Right ventricle myocardium superior (tissue), 1 donor: ENCODE measurements around the gene ZNF3. TPM values are rescaled to one million over a fixed set of nuclear protein-coding genes. Genes with fewer than 3 reads are reported as not detected.

ENCODE experiments used
- ATAC-seq: fragments of 200-7000 bp; cut with Tn5 transposase; one replicate; pipeline ENCODE4 v1.9.1; 2020; ENCODE audit warnings: mild to moderate bottlenecking; ENCODE audit not compliant: poor library complexity
- DNase-seq: peaks from one replicate; pipeline ENCODE4 v3.0.0-alpha.2; 2020
- intact Hi-C: fragments of 100-400 bp; cut with DNase I; formaldehyde crosslinking; loops from one replicate; pipeline ENCODE4 v1.11.2; 2022
- total RNA-seq: library from RNA; stranded (reverse); fragmentation: NEBNext Ultra II Directional; extraction: Animal tissue kit (Norgen Biotek cat#: 25700); gene quantifications from one replicate; pipeline ENCODE4 v1.2.1, GENCODE V29; 2021
- donor health status: DM: no; HTN: yes; CAD: no; lungs with severe emphysema.

Gene ZNF3
- total RNA-seq, 1 donor from 2014 or later: 12.0 TPM

DNA sequence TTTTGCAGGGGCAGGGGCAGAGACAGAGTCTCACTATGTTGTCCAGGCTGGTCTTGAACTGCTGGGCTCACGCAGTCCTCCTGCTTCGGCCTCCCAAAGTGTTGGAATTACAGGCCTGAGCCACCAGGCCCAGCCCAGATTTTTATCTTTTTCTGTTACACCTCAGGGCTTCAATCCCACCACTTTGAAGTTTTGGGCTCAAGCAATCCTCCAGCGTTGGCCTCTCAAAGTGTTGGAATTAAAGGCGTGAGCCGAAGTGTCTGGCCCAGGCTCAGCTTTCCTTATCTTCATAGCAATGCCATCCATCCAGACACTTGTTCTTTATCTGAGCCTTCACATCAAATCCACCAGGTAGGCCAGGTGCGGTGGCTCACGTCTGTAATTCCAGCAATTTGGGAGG is 33.5 kb upstream of the ZNF3 start:
- ATAC-seq (no peak), DNase-seq (no peak)
- intact Hi-C loops: no loop called here

DNA sequence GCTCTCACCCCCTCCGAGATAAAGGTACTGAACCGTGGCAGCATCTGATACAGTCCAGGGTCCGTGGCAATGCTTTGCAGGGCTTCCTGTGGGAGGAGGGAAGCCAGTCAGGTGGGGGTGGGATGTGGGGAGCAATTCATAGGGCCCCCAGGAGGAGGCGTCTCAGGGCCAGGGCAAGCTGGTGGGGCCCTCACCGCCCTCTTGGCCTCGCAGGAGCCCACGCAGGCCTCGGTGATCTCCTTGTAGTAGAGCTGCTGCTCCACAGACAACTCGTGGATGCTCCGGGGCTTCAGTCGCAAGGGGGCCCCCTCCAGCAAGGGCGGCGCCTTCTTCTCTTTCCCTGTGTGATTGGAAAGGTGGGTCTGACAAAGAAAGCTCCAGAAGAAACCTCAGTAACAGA is 30.4 kb upstream of the ZNF3 start:
- intact Hi-C loops: no loop called here
- ATAC-seq: no peak
- no peak for DNase-seq

DNA sequence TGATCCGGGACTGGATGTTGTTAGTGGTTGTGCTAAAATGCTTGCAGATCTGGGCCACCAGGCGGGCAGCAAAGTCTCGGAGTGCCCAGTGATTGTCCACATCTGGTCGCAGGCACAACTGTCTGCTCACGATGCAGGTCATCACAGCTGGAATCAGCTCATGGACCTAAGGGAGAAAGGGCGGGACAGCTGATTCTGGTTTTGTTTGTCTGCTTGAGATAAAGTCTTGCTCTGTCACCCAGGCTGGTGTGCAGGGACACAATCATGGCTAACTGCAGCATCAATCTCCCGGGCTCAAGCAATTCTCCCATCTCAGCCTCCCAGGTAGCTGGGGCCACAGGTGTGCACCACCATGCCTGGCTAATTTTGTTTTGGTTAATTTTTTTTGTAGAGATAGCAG is 29.6 kb upstream of the ZNF3 start:
- intact Hi-C loops: no loop called here
- no peak for DNase-seq
- ATAC-seq: no peak

DNA sequence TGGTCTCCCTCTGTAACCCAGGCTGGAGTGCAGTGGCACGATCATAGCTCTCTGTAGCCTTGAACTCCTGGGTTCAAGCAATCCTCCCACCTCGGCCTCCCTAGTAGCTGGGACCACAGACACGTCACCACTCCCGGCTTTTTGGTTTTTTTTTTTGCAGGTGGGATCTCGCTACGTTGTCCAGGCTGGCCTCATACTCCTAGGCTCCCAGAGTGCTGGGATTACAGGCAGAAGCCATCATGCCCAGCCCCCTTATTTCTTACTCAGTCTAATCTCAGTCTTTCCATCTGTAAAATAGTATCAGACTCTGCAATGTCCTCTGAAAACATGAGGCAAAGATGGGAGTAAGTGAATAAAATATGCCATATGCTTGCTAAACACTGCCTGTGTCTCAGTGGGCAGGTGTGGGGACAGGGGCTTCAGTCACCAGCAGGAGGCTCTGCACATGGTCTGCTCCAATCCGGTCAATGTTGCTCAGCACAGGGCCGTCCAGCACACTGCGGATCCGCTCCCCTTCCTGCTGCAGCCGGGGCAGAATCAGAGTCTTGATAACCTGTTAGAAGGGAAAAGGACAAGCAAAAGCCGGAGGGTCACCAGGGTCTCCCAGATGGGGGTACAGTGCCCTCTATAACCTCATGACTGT is 28.1 kb upstream of the ZNF3 start:
- no peak for DNase-seq
- ATAC-seq: no peak
- intact Hi-C loops: no loop called here

DNA sequence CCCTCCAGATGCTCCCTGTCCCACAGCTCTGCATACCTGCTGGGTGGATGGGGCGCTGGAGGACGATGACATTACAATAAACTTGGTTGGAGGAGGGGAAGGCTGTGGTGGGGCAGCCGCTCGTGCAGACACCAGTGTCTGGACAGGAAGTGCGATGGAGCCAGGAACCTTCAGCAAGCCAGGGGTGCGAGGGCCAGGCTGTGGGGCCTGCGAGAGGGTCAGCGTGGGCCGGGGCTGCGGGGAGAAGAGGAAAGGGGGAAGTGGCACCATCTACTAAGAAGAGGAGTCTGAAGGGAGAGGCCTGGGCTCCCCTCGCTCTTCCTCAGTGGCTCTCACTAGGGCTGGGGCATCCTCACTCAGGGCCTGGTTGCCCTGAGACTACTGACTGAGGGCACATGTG is 26.4 kb upstream of the ZNF3 start:
- intact Hi-C loops: no loop called here
- ATAC-seq (no peak), DNase-seq (no peak)

DNA sequence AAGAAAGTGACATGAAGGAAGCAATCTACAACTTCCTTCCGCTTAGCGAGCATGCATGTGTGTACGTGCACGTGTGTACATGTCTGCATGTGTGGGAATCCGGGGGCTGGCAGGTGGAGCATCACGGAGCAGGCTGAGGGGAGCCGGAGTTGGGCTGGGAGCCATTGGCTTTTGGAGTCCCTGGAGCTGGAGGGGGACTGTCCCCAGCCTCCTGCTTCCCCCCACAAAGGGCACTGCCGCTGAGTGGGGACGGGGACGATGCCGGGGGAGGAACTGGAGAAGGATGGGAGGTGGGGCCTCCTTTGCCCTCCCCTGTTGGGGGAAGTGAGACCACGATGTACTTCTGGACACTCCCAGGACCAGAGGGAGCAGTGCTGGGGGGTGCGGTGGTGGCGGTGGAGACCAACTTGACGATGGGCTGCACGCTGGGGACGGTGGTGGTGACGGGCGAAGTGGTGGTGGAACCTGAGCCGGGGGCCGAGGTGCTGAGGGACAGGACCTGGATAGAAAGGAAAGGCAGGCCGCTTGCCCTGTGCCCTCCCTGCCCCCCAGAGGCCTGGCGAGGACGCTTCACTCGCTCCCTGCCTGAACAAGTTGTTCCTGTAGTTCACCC is 25.7 kb upstream of the ZNF3 start:
- ATAC-seq (no peak), DNase-seq (no peak)
- intact Hi-C loops: no loop called here

DNA sequence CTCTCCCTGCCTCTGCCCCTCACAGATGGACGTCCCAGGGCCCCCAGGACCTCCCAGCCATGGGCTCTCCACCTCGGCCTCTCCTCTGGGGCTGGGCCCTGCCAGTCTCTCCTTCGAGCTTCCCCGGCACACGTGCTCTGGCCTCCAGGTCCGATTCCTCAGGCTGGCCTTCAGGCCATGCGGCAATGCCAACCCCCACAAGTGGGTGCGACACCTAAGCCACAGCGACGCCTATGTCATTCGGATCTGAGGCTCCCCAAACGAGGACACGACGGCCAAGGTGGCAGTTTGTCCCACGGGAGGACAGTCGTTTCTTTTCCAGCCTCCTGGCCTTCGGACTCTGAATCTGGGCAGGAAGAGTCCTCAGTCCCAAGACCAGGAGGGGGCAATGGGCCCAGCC is 25.1 kb upstream of the ZNF3 start:
- ATAC-seq (no peak), DNase-seq (no peak)
- intact Hi-C loops: no loop called here

DNA sequence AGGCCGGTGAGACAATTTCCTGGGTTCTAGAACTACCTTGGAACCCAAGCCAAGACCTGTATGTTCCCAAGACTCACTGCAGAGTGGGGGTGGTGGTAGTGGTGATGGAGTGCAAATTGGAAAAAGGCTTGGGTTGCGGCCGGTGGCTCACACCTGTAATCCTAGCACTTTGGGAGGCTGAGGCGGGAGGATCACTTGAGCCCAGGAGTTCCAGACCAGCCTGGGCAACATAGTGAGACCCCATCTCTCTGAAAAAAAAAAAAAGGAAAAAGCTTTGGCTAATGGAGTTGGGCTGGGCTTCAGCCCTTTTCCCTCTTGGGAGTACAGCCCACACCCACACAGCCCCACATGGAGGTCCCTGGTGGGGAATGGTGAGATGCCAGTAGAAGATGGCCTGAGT is 24.0 kb upstream of the ZNF3 start:
- intact Hi-C loops: no loop called here
- DNase-seq (no peak), ATAC-seq (no peak)

DNA sequence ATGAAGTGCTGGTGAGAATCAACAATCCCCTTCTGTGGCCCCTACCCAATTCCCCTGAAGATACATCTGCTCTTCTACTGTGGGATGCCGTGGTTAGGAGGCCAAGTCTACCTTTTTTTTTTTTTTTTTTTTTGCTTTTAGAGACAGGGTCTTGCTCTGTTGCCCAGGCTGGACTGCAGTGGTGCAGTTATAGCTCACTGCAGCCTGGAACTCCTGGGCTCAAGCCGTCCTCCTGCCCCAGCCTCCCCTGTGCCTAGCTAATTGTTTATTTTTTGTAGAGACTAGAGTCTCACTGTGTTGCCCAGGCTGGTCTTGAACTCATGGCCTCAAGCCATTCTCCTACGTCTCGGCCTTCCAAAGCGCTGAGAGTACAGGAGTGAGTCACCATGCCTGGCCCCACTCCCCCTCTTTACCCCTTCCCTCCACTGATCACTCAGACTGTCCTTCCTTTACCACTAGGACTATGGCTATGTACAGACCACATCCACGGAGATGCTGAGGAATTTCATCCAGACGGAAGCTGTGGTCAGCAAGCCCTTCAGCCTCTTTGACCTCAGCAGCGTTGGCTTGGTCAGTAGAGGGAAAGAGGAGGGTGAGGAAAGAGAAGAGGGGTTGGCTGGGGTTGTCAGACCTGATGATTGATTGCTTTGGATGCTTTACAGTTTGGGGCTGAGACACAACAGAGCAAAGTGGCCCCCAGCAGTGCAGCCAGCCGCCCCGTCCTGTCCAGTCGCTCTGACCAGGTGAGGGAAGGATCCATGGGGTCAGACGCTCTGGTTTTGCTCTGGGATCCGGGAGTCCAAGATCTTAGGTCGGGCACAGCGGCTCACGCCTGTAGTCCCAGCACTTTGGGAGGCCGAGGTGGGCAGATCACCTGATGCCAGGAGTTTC is 21.7 kb upstream of the ZNF3 start:
- intact Hi-C loops: no loop called here
- DNase-seq: no peak
- ATAC-seq: no peak

DNA sequence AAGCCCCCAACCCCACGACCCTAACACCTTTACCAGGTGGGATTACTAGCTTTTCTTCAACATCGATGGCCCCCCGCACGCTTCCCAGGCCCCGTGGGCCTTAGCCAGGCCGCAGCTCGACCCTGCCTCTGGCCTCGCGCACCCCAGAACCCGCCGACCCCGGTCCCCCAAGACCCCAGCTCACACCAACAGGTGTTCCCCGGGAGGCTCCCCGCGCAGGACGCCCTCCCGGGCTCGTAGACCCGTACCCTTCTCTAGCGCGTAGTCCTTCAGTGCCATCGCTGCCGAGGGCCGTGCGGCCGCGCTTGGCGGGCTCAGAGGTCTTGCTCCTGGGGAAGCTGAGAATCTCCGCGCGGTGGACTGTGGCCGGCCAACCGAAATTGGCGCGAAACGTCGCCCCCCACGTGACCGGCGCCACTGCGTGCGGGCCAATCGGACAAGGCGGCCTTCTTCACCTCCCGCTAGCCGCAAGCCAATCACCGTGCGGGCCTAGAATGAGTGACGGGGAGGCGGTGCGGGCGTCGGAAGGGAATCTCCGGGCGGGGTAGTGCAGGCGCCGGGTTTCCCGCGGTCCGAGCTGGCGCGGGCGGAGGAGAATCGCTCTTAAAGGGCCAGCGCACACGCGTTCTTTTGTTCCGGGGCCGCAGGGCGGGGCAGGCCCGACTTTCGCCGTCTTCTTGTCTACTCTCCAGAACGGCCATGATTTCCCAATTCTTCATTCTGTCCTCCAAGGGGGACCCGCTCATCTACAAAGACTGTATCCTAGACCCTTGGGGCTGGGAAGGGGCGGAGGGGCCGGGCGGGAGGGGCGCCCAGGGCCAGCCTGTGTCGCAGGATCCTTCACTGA is 19.7 kb upstream of the ZNF3 start, which contains the start of the genes AP4M1 and MCM7:
Gene AP4M1, plus strand, starts transcription at position 628 of the 847 bp plus-strand sequence. Its CDS starts 72 bp downstream, at position 700.
Gene MCM7, minus strand, starts transcription at position 382 of the 847 bp plus-strand sequence. Its CDS starts 103 bp downstream, at position 279.
- intact Hi-C loops: no loop called here
- peak; percentile 99 for DNase-seq
- ATAC-seq: peak; percentile 96

DNA sequence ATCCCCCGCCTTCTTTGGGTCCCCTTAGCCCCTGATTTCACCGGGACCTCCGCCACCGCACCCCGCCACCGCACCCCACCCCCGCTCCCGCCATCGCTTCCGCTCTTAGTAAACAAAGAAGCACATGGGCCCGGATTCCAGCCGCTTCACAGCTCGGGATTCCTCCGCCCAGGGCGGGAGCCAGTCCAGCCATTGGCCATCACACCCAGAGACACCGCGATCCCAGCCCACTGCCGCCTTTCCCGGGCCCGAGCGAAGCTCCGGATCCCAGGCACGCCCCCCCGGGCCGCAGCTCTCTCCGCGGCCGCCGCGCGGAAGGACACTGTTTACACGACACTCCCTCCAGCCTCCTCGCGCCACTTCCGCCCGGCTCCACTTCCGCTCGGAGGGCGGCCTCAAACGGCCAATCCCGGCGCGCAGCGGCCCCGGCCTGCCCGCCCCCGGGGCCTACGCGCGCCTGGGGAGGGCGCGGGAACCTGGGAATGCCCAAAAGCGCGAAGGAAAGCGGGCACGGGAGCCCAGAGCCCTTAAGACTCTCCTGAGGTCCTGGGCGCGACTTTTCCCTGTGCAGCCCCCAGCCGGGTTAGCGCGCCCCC is 19.0 kb upstream of the ZNF3 start:
- DNase-seq (peak; percentile 94), ATAC-seq (peak; percentile 95)
- intact Hi-C loops: no loop called here

DNA sequence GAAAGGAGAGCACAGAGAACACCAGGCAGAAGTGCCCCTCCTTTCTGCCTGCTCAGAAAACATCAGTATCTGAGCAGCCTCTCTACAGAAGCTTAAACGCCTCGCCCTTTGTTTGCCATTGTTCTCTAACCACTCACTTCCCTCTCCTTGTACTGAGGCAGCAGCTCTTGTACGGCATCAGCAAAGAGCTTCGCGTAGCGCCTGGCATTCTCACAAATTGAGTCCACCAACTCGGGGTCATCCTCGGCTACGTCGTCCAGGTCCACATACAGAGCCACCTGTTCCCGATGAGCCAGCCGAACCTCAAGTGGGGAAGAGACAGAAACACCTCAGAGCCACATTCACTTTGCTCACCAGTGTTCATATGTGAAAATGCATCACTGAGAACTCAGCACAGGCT is 17.9 kb upstream of the ZNF3 start:
- ATAC-seq (no peak), DNase-seq (no peak)
- intact Hi-C loops: no loop called here

DNA sequence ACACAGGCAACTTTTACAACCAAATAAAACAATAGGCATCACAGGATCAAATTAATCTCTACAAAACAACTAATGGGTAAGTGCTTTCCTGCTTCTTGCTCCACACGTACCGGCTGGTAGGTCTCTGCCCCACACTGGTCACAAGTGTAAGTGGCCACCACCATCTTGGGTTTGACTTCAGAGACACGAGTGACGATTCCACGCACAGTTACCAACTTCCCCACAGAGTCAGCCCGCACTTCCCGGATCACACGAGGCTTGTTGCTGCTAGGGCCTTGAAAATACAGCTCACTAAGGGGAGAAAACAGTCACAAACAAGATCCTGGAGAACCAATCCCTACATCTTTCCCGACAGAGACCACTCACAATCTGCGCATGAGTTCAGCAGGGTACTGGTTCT is 17.4 kb upstream of the ZNF3 start:
- DNase-seq (no peak), ATAC-seq (no peak)
- intact Hi-C loops: no loop called here

DNA sequence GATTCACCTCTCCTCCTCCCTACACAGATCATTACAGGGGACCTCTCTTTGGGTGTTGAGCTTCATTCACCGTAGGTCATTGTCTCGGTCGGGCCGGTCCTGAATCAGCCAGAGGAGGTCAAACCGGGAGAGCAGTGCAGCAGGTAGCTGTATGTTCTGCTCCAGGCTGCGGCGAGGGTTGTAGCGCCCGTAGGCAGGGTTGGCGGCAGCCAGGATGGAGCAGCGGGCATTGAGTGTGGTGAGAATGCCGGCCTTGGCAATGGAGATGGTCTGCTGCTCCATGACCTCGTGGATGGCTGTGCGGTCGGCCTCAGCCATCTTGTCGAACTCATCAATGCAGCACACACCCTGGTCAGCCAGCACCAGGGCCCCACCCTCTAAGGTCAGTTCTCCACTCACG is 14.2 kb upstream of the ZNF3 start:
- ATAC-seq (no peak), DNase-seq (no peak)
- intact Hi-C loops: no loop called here

DNA sequence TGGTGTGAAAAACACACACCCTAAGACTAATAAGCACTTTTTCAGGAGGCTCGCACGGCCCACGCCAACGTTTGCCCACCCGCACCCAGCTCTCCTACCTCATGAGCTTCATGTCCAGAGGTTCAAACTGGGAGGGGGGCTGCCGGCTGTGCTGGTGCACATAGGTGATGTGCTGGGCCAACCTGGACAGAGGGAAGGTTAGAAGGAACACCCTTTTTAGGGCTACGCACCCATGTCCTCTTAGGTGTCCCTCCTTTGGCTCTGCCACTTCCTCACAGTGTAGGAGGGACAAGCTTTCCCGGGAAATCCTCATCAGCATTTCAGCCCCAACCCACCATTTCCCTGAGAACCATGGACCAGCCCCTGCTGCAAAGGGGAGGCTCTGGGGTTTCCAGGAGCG is 13.8 kb upstream of the ZNF3 start:
- intact Hi-C loops: no loop called here
- DNase-seq (no peak), ATAC-seq (no peak)

DNA sequence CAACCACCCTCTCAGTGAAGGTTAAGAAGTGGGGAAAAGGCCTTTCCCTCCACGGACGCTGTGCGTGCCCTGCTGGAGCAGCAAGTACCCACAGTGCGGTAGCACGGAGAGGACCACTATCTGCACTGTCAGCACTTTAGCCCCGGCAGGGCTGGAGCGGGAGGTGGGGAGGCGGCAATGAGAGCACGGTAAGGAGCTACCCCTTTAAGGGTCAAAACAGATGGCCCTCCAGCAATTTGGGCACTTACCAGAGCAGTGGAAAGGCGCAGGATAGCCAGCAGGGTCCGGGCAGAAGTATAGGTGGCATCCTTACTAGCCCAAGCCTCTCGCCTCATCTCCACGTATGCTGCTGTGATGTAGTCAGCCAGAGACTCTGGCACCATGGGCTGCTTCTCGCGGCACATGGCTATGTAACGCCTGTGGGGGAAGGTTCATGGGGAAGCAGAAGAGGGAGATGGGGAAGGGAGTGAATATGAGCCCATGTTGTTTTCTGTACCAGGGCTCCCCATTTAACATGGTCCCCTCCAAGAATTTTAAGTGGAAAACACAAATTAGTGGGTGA is 12.5 kb upstream of the ZNF3 start:
- DNase-seq (no peak), ATAC-seq (peak; percentile 4)
- intact Hi-C loops: no loop called here

DNA sequence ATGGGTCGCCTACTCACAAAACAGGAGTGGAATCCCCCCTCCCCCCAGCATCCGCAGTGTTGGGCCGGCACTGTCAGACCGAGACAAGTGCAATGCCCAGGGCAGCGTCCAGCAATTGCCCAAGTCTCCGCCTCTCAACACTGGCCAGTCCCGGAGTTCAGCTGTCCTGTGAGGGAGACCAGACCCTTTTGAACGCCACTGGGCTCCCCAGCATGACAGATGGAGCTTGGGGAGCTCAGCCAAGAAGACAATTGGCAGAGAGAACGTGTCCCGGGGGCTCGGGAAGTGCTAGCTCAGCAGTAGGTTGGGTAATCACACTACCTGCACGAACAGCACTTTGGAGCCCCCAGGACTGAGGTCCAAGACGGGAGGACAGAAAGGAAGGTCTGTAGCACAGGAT is 12.0 kb upstream of the ZNF3 start:
- no peak for DNase-seq
- ATAC-seq: no peak
- intact Hi-C loops: no loop called here

DNA sequence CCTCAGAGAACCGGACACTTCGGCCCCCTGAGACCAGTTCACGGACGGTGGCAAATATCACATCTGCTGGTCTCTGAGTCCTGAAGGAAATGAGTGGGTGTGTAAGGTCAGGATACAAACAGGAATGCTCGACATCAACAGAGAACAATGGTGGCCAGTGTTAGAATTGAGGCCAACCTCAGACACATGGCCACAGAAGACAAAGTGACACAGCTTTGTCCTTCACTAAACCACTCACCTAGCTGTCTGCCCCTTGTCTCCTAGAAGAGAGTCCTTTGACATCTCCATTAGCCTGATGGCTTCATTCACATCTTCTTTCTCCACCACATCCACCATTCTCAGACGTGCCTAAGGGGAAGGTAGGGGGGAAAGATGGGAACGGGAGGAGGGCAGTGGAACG is 11.5 kb upstream of the ZNF3 start:
- ATAC-seq: no peak
- intact Hi-C loops: no loop called here
- no peak for DNase-seq
